ENCODE measurements around the gene NAT8L.

The NAT8L gene

GRCh38 chr4:2046031-2046961, 12.8 kb upstream of the NAT8L start:
- DNase-seq, result no peak

GRCh38 chr4:2047031-2047660, 12.0 kb upstream of the NAT8L start:
- DNase-seq, result no peak

DNA sequence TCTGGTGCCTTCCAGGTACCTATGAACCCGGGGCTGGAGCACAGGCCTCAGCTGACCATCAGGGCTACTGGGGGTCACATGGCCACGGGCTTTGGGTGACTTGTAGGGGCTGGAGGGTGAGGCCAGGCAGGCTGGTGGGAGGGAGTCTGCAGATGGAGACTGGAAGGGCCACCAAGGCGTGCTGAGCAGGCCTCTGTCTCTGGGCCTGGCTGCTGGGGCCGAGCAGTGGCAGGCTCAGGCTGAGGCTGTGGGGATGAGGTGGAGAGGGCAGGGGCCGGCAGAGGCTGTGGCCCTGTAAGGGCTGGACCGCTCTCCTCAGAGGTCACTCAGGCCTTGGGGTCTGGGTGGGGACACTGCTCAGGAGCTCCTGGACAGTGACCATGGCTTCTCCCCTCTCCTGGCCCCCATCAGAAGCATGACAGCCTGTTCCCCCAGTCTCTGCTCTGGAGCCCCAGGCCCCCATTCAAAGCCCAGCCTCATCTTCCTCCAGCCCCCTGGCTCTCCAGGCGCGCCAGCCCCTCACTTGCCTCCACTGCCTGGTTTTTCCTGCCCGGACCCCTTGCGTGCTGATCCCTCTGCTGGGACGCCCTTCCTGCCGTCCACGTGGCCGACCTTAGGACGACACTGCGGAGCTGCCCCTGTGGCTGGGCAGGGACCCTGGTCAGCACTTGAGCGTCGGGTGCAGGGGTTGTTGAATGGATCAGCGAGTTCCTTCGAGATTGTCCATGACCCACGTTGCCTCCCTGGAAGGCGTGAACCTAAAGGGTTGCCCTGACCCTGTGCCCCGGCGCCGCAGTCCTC, 11.1 kb upstream of the NAT8L start:
- no peak for DNase-seq

DNA sequence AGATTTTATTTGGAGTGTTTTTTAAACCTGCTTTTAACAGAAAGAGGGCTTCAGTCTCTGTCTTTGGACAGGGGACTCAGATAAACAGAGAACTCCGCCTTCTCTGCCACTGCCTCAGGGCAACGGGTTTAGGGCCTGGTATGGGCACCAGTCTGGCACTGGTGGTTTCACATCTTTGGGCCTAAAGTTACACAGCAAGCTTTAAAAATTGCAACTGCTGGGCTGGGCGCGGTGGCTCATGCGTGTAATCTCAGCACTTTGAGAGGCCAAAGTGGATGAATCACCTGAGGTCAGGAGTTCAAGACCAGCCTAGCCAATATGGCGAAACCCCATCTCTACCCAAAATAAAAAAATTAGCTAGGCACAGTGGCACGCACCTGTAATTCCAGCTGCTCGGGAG, 10.3 kb upstream of the NAT8L start:
- no peak for DNase-seq

DNA sequence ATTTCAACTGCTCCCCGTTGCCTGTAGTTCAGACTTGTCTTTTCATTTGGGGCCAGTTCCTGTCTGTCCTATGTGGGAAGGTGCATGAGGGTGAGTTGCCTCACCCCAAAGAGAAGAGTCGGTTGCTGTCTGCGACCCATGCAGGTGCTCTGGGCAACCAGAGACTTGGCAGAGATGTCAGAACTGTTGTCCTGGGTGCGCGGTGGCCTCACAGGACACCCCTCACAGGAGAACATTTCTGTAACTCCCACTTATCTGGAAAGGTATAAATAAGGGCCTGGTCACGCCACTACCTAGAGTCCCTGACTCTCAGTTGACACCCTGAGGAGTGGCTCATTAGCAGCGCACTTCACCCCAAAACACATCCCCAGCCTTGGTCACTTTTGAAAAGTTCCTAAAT, 9.7 kb upstream of the NAT8L start:
- no peak for DNase-seq

DNA sequence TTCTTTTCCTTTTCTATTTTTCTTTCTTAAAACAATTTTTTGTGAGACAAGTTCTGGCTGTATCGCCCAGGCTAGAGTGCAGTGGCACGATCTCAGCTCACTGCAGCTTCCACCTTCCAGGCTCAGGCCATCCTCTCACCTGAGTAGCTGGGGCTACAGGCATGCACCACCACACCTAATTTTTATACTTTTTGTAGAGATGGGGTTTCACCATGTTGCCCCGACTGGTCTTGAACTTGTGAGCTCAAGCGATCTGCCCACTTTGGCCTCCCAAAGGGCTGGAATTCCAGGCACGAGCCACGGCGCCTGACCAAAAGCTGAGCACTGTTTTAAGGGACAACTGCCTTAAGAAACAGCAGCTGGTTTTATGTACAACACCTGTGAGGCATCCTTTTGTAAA, 9.3 kb upstream of the NAT8L start:
- DNase-seq, result no peak

DNA sequence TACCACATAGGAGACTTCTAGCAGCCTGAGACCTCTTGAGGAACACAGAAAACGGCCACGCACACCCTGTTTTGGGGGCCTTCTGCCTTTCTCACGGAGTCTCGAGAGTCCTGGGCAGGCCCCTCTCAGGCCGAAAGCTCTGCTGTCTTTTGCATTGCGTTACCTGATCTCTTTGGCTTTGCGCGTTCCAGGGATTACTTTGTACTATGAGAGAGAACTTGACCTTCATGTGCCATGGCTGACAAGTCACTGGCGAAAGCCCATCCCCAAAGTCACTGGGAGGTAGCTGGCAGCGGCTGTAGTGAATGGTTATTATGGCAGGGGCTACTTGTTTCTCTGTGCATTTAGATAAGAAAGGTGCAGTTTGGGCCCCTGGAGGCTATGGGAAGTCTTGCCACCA, 8.0 kb upstream of the NAT8L start:
- DNase-seq, result no peak

- no peak for DNase-seq
Measured at GRCh38 chr4:2054217-2054616, 4.9 kb upstream of the NAT8L start.

DNA sequence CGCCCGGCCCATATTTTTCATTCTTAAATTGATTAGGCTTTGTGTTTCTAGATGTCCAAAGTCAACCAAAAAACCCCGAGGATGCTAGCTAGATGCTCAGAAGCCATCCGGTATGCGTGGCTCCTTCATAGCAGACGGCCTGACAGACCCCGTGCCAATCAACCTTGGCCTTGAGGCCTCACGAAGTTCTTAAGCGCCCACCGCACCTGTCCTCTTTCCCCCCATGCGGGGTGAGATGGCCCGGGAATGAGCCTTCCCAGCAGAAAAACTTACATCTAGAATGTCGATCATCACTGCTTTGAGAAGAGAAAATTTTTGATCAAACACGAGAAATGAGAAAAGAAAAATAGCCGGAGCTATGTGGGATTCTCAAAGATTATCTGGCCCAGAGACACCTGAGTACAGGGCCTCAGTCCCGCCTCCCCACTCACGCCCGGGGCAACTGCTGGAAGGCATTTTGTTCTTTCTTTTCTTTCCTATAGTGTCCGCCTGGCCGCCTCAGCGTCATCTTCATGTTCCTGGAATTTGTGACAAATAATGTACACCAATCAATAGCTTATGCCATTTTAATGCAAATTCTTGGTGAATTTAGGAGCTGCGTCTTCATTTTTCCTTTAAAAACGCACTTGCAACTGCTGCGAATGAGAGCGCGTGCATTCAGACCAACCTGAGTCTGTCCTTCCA, 1.6 kb upstream of the NAT8L start:
- no peak for DNase-seq

DNA sequence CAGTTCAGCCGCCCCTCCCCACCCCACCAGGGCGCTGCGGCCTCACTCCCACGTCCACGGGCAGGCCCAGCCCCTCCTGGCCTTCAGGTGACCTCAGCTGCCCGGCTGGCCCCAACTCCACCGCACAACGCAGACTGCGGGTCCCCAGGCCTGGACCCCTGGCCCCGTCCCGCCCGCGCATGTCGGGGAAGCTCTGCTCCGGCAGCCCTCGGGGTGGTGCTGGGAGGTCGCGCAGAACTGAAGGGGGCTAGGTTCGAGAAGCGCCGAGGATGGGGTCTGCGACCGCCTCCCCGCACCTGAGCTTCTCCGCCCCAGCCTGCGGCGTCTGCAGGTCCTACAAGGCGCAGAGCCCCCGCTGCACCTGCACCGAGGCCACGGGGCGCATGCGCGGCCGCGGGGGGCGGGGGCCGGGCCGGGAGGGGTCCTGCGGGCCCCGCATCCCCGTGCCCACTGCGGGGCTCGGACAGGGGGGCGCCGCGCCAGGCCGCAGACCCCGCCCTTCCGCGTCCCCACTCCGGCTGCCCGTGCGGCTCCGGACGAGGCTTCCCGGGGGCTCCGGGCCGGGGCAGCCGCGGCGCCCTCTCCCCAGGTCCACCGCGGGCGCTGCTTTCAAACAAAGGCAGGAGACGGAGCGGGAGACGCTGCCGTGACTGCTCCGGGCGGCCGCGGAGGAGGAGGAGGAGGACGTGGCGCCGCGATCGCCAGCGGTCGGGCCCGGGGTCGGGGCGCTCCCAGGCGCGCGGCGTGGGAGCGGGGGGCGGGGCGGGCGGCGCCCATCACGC, 672 bp upstream of the NAT8L start:
- no peak for DNase-seq

DNA sequence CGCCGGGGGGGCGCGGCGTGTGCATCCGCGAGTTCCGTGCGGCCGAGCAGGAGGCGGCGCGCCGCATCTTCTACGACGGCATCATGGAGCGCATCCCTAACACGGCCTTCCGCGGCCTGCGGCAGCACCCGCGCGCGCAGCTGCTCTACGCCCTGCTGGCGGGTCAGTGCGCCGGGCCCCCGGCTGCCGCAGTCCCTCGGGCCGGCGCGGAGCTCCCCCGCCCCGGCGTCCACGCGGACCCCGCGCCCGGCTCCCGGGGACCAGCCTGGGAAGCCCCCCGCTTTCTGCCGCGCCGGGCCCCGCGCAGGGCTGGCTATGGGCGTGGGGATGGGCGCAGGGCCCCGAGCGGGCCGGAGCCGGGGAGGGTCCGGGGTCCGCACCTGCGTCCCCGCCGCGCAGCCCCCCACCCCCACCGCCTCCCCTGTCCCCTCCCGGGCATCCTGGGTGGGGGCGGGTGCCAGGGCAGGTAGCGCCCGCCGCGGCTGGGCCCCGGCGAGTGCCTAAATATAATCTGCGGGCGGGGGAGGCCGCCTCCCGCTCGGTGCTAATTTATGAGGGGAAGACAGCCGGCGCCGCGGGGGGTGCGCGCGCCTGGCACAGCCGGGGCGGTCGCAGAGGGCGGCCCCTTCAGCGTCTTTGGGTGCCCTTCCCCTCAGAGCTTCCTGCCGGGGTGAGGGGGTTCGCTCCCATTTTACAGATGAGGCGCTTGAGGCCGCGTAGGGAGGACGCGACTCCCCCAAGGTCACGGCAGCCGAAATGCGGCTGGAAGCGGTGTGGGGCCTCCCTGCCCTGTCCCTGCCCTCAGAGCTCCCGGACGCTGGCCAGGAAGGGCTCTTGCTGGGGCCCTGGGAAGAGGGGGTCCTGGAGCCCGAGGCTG, 837 bp downstream of the NAT8L start:
- no peak for DNase-seq

DNA sequence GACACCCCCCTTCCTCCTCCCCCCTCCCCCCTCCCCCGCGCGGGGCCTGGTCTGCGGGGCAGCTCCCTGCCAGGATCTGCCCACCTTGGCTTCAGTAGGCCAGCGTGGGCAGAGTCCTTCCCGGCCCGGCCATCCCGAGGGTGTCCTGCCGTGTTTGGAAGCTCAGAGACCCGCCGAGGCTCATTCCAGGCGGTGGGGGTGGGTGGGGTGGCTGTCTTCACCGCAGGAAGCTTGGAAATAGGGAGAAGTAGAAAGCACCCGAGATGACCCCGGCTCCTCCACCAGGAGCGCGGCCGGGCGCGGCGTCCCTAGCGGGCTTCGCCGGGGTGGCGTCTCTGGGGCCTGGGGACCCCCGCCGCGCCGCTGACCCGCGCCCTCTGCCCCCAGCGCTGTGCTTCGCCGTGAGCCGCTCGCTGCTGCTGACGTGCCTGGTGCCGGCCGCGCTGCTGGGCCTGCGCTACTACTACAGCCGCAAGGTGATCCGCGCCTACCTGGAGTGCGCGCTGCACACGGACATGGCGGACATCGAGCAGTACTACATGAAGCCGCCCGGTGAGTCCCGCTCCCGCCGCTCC, 1.6 kb downstream of the NAT8L start:
- no peak for DNase-seq

- DNase-seq, result no peak
Measured at GRCh38 chr4:2061186-2062131, 2.3 kb downstream of the NAT8L start.

- no peak for DNase-seq
Measured at GRCh38 chr4:2062168-2062807, 3.2 kb downstream of the NAT8L start.

DNA sequence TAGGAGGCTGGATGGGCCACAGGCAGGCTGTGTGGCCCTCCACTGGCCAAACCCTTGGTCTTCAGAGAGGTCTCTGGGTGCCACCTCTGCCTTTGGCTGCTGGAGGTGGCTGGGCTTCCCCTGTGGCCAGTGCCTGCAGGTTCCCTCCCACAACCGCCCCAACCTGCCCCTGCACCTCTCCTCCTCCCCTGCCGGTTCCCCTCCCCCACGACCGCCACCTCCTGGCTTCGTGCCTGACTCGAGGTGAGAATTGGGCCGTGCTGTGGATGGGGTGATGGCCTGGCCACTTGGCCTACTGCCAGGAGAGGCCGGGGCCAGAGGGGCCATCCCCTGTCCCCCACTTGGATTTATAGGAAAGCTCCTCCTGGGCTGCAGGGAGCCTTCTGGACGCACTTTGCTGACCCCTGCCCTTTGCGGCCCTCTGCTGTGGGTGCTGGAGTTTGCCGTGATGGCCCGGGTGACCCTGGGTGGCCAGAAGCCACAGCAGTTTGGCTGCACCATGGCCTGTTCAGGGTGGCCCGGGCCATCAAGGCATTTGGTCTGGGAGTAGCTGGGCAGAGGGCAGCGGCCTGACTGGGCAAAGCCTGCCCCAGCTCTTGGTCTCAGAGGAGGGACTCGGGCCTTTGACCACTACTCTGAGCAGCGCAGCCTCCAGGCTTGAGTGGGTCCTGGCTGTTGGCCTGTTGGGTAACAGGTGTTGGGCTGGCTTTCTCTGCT, 3.8 kb downstream of the NAT8L start:
- no peak for DNase-seq

DNA sequence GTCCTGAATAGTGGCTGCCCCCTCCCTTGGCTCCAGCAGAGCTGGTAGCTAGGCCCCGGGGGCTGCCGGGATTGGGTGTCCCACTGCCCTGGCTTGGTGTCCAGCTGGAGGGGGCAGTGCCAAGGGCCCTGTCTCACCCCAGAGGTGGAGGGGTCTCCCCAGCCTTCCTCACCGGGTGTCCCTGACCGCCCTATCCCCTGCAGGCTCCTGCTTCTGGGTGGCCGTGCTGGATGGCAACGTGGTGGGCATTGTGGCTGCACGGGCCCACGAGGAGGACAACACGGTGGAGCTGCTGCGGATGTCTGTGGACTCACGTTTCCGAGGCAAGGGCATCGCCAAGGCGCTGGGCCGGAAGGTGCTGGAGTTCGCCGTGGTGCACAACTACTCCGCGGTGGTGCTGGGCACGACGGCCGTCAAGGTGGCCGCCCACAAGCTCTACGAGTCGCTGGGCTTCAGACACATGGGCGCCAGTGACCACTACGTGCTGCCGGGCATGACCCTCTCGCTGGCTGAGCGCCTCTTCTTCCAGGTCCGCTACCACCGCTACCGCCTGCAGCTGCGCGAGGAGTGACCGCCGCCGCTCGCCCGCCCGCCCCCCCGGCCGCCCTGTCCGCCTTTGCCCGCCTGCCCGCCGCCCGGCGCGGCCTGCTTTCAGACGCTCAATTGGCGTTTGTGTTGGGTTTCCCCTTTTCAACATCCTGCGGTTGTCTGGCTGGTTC, 4.6 kb downstream of the NAT8L start:
- DNase-seq, result no peak

GRCh38 chr4:2064276-2064991, 5.3 kb downstream of the NAT8L start:
- DNase-seq, result no peak

All from amniotic stem cell (primary cell).